Articular chondrocyte of knee joint (primary cell): ENCODE measurements around the gene TBRG1. TPM values are rescaled to one million over a fixed set of nuclear protein-coding genes. Genes with fewer than 3 reads are reported as not detected.

Experiments
- small RNA-seq: library from RNA; depleted of rRNA; stranded (forward); fragments of <200 nt; gene quantifications from one replicate; pipeline ENCODE3, GENCODE V24; 2012
- total RNA-seq: library from RNA; depleted of rRNA; stranded (reverse); fragments of >200 nt; gene quantifications from 2 replicates; pipeline ENCODE4 v1.2.3, GENCODE V29; 2012

Gene TBRG1, protein sequence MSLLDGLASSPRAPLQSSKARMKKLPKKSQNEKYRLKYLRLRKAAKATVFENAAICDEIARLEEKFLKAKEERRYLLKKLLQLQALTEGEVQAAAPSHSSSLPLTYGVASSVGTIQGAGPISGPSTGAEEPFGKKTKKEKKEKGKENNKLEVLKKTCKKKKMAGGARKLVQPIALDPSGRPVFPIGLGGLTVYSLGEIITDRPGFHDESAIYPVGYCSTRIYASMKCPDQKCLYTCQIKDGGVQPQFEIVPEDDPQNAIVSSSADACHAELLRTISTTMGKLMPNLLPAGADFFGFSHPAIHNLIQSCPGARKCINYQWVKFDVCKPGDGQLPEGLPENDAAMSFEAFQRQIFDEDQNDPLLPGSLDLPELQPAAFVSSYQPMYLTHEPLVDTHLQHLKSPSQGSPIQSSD
- total RNA-seq = 36.2 and 36.4 TPM in 2 replicates

DNA sequence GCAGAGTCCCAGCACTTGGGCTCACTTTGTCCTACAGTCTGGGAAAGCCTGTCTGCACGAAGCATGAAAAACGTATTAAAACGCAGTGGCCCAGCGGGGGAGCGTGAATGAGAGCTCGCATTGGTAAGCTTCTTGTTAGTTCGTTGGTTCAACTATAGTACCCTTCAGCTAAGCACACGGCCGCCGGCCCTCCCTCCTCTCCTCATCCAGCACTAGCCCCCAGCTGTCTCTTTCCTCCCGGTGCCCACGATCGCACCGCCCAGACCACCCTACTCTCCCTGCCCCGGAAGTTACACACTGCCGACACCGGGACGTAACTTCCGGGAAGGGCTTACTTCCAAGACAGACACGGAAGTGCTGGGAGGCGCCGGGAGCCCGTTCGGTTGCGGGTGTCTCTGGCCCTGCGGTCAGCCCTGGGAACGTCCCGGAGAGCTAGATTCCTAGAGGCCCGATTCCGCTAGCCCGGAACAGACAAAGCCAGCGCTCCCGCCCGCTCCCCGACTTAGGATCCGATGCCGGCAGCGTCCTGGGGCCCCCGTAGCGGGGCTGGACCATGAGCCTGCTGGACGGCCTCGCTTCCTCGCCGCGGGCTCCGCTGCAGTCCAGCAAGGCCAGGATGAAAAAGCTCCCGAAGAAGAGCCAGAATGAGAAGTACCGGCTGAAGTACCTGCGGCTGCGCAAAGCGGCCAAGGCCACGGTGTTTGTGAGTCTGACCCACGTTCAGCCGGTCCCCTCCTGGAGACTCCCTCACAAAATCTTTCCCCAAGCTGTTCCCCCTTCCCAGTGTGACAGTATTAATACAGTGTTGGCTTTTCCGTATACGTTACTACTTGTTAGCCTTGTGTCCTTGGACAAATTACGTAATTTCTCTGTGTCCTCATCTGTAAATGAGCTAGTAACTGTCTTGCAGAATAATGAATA lies at the start of gene TBRG1:
TBRG1 (plus strand) TSS at position 334 of the 921 bp plus-strand sequence; CDS start at position 554, 220 bp downstream.

DNA sequence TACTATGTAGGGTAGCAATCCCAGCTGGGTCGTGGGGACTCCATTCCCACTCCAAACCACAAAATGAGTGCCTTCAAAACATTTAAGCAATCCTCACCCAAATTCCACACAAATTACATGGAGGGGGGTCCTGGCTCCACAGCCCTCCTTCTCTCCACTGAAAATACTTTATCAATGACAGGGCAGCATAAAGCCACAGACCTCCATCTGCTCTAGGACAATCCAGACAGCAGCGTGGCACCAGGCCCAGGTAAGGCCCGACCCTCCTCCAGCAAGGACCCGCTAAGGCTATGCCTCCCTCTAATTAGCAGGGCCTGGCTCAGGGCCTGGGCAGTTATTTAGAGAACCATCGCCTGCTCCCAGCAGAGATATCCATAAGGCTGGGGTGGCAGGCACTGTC lies 11.6 kb upstream of the TBRG1 start, which contains the start of gene PANX3:
PANX3 (plus strand) TSS at position 365 of the 400 bp plus-strand sequence. CDS start 129 bp downstream, outside the sequence.

DNA sequence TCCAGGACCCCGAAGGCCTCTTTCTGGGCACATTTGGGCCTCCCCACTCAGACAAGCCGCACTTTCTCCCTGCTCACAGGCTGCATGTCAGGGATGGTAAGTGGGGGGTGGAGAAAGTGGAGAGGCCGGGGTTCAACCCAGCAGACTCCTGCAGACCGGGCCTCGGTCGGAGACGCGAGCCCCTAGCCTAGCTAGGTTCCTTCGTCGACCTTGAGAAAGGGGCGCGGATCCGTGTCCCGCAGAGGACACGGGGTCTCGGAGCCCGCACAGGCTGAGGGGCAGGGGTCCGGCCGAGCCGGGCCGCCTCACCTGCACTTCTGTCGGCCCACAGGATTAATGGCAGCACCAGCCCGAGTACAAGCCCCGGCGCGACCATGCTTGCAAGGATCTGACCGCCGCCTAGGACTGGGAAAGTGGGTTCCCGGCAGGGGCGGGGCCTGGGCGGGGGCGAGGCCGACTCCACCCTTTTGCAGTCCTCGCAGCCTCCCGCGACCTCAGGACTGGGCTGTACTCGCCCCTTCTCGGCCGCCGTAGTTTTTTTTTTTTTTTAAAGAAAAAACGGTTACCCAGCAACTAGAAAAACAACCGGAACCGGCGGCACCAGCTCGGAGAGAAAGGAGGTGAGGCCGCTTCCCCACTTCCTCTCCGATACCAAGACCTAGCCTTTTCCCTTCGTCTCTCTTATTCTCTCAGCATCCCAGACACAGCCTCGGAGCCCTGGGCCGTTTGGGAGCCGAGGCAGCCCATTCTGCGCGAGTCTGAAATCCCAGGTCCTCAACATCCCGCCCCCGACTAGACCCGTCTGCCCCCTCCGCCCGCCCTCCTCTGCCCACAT lies 50.9 kb downstream of the TBRG1 start, which contains the start of the genes SIAE and SPA17:
SIAE (minus strand) TSS at position 407 of the 835 bp plus-strand sequence; CDS start at position 376, 31 bp downstream.
SPA17 (plus strand) TSS at position 572 of the 835 bp plus-strand sequence. CDS start 1,361 bp downstream, outside the sequence.

Small RNAs within 50 kb of the gene (small RNA-seq; reads per million reads assigned to genes)
- not detected for gene RNA5SP352

Other genes starting within 250 kb of the TBRG1 start
- not detected in 2 replicates for gene OR8B2, start 238.4 kb upstream of the TBRG1 start, total RNA-seq
- not detected in 2 replicates for gene OR8B3, start 223.8 kb upstream of the TBRG1 start, total RNA-seq
- gene OR8B4, start 198.0 kb upstream of the TBRG1 start, total RNA-seq = not detected in 2 replicates
- not detected in 2 replicates for gene OR8B8, start 177.2 kb upstream of the TBRG1 start, total RNA-seq
- not detected in 2 replicates for gene OR8B12, start 79.2 kb upstream of the TBRG1 start, total RNA-seq
- gene OR8A1, start 52.9 kb upstream of the TBRG1 start, total RNA-seq = under 0.01 TPM in 1 of 2 replicates, not detected in the other
- 0.22 TPM in 1 of 2 replicates, not detected in the other for gene PANX3, start 11.4 kb upstream of the TBRG1 start, total RNA-seq
- 13.1 and 16.0 TPM in 2 replicates for gene SIAE, start 50.9 kb downstream of the TBRG1 start, total RNA-seq
- gene SPA17, start 51.0 kb downstream of the TBRG1 start, total RNA-seq = 18.9 and 23.9 TPM in 2 replicates
- 0.39 and 0.65 TPM in 2 replicates for gene NRGN, start 117.1 kb downstream of the TBRG1 start, total RNA-seq
- not detected in 2 replicates for gene VSIG2, start 129.4 kb downstream of the TBRG1 start, total RNA-seq
- 0.13 and 0.54 TPM in 2 replicates for gene ESAM, start 139.4 kb downstream of the TBRG1 start, total RNA-seq
- 10.2 and 10.8 TPM in 2 replicates for gene MSANTD2, start 177.5 kb downstream of the TBRG1 start, total RNA-seq
- 4.4 and 4.9 TPM in 2 replicates for gene ROBO3, start 242.6 kb downstream of the TBRG1 start, total RNA-seq